Activated CD8-positive, alpha-beta memory T cell treated with anti-CD3 and anti-CD28 coated beads for 48 hours (primary cell): ENCODE results near the gene GPC1.

Source experiments
- DNase-seq, 3 experiments: peaks; one replicate each; pipeline ENCODE4 v3.0.0-alpha.2; 2020; ENCODE audit warnings: low read depth in 2 of 3, low spot score in 2 of 3

The GPC1 gene

DNA sequence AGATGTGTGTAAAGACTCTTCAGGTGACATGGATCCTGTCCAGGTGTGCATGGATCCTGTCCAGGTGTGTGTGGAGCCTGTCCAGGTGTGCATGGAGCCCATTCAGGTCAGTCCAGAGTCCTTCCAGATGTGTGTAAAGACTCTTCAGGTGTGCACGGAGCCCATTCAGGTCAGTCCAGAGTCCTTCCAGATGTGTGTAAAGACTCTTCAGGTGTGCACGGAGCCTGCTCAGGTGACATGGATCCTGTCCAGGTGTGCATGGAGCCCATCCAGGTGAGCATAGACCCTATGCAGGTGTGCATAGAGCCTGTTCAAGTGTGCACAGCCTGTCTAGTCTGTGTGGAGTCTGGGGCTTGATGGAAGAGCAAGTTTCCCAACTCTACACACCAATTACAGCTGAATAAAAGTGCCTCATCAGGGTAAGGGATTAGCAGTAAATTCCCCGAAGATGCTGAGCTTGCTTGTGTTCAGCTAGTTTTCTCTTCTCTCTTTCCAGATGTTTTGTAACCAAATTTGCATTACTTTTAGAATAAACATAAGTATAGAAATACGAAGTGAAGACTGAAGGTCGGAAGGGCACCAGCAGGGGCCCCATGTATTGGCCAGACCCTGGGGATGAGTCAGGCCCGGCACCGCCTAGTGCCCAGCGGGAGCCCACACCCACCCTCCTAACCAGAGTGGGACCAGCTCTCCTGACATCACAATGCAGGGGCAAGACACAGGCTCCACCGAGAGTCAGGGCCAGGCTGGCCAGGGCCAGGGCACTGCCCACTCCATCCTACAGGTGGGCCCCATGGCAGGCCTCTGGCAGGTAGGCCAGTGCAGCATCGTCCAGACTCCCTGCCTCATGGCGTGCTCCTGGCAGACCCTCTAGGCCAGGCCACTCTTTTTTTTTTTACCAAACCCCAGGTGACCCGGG, 38.6 kb upstream of the GPC1 start:
- DNase-seq: no peak

DNA sequence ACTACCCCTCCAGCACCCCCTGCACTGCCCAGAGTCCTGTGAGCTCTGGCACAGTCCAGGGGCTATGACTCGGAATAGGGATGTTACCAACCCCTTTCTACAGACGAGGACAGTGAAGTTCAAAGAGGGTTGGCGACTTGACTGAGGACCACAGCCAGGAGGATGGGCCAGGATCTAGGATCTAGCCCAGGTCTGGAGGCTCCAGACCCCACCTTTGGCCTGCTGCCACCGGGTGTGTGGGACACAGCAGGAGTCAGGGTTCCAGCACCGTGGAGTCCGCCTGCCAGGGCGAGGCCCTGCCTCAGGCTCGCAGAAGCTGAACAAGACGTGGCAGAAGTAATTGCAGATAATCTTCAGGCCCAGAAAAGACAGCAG, 37.9 kb upstream of the GPC1 start:
- DNase-seq: no peak

DNA sequence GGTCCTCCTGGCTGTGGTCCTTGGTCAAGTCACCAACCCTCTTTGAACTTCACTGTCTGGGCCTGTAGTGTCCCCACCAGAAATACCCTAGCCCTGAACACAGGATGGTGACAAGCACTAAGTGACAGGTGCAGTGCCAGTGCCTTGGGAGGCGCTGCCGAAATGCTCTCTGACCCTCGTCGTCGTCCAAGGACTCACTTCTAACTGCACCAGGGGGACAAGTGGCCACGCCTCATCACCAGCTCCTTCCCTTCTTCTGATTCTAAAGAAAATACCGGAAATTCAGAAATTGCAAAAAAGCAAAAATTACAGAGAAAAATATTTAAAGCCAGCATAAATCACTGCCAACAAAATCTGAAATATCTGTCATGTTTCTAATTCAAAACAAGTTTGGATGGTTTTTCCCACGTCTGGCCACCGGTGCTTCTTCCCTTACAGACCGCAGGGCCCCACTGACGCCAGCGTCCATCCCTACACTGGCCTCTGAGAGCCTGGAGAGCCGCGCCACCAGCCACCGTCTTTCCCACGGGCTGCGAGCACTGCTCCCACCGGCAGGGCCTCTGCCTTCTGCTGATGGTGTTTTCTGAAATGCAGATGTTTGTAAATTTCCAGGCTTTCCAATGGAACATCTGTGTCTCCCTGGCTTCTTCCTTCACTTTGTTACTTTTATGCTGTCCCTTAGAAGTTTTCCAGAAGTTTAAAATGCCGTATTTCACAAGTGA, 37.4 kb upstream of the GPC1 start:
- DNase-seq: no peak

DNA sequence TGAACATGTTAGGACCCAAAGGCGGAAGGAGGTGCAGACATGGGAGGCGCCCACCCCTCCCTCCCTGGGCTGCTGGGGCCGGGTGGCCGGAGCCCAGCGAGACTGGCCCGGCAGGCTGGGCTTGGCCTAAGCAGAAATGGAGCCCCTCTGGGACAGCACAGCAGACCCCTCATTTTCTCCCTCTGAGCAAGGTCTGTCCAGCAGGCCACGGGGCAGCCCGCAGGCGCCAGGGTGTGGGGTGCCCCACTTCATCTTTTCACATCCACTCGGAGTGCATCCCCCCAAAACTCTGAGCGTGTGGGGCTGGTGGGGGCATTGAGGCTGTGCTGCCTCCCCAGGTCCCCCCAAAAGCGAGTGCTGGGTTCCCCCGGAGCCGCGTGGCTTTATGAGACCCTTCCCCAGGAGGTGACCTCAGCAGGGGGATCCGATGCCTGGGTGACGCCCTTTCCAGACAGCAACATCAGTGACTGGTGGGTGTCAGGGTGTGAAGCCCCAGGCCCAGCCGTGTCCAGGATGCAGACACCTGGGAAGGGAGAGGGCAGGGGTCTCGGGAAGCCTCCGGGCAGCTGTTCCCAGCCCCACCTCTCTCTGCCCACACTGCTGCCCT, 36.7 kb upstream of the GPC1 start:
- no peak for DNase-seq

DNA sequence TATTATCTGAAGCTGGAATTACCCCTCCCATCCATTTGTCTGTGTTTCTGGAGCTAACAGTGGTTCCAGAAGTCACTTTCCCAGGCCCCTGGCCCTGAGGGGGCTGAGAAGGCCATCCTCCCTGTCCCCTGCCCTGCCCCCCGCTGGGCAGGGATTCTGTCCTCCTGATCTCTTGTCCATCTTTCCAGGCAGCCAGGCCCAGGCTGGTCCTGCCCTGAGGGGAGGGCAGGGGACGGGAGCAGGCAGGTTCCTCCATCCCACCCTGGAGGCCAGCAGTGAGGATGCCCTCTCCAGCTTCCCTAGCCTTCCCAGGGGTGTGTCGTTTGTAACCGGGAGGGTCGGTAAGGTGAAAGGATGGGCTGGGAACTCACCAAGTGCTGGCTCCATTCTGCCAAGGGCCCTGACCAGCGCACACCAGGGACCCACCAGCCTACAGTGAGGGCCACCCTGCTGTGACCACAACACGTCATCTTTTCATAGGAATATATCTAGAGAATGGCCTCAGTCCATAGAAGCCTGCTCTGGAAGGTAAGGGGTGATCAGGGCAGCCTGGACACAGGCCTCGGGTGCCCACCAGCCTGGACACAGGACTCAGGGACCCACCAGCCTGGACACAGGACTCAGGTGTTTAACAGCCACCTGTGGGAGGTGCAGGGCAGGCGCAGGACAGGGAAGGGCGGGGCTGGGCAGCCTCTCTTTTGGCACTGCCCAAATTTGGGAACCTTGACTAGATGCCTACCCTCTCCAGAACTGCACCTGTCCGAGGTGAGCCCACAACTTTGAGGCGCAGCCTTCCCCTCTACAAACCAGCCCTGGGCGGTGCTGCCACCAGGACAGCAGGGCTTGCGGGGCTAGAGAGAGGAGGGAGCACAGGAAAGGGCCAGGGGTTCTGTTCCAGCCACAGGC, 35.8 kb upstream of the GPC1 start:
- no peak for DNase-seq

DNA sequence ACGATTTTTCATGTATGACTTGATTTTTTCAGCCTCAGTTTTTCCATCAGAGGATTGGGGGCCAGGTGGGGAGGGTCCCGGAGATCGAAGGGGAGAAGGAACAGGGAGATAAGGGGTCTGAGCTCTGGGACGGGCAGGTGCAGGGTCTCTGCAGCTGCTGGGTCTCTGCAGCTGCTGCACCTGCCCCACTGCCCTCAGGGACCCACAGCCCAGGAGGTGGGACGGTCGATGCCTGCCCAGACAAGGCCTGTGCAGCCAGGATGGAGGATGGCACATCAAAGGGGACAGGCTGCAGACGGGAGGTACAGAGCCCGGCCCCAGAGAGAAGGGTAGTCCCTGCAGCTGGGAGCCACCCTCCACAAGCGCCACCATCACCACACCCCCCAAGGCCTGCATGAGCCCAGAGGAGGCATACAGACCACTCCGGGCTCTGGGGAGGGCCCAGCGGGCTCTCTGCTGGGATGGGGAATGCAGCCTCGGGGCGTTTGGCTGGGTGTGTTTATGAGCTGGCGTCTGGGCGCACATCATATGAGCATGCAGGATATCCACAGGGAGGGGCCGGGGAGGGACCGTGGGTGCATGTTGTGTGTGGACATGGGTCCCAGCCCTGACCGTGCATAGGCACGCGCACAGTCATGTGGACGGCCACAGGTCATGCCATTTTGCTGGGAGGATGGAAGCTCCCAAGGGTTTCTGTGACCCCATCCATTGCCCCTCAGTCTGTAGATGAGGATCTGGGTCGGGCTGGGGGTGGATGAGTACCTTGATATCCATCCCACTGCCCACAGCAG, 34.9 kb upstream of the GPC1 start:
- no peak for DNase-seq

DNA sequence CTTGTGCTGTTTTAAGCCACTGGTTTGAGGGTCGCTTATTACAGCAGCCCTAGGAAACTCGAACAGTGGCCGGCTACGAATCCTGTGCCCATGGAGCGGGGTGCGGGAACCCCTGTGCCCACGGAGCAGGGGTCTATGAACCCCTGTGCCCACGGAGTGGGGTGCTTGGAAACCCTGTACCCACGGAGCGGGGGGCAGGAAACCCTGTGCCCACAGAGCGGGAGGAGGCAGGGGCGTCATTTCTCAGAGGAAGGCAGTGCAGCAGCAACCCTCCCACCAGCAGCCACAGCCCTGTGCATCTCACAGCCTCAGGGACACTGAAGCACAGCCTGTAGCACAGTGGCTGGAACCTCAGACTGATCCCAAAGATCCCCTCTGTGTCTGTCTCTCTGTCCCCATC, 34.2 kb upstream of the GPC1 start:
- DNase-seq: no peak

DNA sequence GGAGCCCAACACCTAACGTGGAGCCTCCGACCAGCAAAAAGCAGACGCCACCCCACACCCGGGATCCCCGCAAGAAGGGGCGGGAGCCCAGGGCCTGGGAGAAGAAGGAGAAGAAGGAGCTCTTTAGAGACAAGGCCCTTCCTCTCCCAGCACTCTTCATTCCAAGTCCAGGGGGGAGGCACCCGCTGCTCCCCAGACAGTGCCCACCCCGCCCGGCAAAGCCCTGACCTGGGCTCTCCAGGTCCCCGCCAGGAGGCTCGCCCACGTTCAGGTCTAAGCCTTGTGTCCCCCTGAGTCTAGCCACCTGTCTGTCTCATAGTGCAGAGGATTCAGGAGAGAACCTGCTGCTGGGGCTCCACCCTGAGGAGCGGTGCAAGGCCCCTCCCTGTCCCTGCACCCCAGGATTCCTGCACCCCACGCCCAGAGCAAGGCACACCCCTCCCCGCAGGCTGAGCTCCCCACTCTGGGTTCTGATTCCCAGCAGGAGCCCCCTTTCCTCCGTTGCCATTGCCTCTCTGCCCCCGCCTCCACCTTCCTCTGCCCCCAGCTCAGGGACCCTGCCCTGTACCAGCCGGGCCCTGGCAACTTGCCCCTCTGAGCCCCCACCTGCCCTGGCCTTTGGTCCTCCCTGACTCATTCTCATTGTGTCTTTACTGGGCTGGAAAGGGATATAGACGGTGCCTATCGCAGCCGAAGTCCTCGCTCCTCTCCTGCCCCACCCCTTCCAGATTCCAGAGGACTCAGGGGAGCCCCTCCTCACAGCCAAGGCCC, 33.5 kb upstream of the GPC1 start:
- no peak for DNase-seq

DNA sequence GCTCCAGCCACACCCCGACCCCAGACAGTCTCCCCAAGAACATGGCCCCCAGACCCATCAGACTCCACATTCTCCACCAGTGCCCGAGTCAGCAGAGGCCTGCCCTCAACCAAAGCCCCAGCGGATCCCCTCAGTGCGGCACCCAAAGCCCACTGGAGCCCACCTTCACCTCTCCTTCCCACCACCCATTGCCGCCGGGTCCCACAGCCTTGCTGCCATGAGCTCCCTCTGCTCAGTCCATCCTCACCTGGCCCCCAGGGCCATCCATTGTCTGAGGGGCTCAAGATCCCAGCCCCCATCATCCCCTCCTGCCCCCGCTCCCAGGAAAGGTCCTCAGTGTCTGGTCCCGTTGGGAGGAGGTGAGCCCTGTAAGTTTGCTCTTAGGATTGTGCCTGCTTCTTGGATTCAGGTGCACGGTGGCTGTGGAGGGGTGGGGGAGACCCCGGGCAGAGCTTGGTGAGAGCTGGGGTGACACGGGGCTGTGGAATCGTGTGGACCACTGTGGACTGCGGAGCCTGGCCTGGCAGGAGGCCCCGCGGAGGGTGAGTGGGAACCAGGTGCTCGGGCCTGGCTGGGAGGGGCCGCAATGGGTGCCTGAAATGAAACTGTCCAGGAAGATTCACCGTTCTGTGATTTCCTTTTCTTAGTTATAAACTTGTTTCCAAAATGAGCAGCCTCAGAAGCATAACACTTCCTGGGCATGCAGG, 32.7 kb upstream of the GPC1 start:
- no peak for DNase-seq

DNA sequence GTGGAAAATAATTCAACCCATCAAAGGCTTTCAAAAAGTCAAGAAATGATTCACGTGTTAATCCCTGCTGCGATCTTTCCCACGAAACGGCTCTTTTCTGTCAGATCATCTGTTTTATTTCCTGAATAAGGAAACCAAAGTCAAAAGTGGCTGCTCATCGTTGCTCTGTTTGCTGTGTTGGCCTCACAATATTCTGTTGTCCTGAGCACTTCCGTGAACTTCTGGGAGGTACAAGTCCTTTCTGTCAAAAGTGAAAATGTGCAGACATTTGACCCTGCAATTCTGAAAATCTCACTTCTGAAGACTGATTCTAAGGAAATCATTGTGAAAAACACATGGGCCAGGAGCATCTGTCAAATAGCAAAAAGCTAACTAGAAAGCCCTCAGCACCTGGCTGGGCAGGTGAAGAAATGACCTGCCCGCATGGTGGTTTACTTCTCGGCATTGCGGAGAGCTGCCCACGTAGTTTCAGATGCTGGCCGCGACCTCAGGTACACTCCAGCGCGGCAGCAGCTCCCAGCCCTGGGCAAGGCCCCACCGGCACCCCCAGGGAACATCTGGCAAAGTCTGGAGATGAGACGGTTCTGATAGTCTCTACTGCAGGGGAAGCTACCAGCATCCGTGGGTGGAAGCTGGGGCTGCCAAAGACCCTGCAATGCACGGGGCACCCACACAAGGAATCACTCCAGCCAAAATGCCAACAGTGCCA, 31.9 kb upstream of the GPC1 start:
- DNase-seq: no peak

DNA sequence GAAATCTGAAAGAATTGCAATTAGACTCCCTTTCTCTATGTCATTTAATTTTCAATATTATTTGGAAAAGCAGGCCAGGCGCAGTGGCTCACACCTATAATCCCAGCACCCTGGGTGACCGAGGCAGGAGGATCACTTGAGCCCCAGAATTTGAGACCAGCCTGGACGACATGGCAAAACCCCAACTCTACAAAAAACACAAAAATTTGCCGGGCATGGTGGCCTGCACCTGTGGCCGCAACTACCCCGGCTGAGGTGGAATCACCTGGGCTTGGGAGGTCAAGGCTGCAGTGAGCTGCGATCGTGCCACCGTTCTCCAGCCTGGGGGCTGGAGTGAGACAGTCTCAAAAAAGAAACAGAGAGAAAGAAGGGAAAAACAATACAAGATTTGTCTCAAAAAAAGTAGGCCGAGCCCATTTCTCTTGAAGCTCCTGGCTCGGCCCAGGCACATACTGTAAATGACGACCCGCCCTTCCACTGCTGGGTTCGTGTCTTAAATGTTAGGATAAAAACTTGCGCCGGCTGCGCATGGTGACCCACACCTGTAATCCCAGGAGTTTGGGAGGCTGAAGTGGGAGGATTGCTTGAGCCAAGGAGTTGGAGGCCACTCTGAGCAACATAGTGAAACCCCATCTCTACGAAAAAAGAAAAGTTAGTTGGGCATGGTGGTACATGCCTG, 31.1 kb upstream of the GPC1 start:
- DNase-seq: no peak

DNA sequence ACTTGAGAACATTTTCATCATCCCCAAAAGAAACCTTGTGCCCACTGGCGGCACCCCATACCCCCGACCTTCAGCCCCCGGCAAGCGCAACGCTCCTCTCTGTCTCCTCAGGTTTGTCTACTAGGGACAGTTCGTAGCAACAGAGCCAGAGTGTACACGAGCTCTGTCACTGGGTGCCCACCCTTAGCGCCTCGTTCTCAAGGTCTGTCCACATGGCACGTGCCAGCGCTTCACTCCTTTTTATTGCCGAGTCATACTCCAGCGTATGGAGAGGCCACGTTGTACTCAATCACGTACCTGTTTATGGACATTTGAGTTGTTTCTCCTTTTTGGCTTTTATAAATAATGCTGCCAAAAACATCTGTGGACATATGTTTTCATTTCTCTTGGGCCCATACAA, 30.3 kb upstream of the GPC1 start:
- no peak for DNase-seq

DNA sequence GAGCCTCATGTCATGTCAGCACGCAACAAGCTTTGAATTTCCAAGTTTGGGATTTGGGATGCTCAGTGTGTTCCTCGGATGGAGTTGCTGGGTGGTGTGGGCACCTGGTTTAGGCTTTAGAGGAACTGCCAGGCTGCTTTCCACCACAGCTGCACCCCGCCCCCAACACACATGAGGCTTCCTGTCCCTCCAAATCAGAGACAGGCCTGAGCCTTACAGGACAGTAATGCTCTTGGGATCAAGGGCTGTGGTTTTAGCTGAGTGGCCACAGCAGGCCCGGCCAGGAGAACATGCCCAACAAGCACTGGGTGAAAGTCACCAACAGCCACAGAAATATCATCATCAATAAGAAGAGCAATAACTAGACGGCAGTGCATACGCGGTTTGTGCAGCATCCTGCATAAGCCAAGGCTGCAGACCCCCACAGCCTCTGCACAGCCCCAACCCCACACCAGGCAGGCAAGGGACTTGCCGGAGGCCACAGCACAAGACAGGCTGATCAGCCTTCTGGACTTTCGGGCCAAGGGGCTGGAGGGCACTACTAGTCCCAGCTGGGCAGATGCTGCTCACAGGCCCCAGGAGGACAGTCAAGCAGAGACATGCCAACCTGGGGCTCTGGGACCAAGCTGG, 29.7 kb upstream of the GPC1 start:
- DNase-seq: no peak

DNA sequence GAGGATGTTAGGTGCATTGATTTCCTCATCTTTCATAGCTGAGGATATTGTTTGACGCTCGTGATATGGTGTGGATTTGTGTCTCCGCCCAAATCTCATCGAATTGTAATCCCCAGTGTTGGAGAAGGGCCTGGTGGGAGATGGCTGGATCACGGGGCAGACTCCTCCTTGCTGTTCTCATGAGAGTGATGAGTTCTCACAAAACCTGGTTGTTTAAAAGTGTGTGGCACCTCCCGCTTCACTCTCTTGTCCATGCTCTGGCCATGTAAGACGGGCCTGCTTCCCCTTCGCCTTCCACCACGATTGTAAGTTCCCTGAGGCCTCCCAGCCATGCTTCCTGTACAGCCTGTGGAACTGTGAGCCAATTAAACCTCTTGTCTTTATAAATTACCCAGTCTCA, 28.4 kb upstream of the GPC1 start:
- DNase-seq: no peak

DNA sequence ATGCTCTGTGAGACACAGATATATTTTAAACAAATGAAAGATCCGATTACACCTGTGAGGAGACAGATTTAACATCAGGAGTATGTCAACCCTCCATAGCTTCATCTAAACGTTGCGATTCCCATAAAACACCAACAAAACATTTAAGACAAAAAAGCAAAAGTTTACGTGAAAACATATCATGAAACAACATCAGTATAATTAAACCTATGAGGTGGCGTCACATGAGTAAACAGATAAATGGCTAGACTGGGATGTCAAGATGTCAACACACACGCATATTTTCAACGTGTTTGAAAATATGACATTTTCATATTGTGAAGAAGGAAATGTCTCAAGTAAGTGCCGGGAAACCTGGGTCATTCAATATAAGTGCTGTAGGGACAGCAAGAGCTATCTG, 25.5 kb upstream of the GPC1 start:
- no peak for DNase-seq

DNA sequence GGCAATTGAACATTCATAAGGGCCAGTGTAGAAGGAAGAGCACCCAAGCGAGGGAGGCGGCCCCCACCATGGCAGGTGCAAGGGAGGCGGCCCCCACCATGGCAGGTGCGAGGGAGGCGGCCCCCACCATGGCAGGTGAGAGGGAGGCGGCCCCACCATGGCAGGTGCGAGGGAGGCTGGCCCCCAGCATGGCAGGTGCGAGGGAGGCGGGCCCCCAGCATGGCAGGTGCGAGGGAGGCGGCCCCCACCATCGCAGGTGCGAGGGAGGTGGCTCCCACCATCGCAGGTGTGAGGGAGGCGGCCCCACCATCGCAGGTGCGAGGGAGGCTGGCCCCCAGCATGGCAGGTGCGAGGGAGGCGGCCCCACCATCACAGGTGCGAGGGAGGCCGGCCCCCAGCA, 24.7 kb upstream of the GPC1 start:
- DNase-seq: no peak
